GM12874 (cell line): ENCODE results near the gene MYO5B.

ENCODE experiments used
- CTCF ChIP-seq: IDR thresholded peaks from 2 replicates; pipeline ENCODE4 v1.5.1; 2011; ENCODE audit warnings: low read depth, mild to moderate bottlenecking, control low read depth, low read length, moderate library complexity; ENCODE audit not compliant: insufficient read depth

Gene MYO5B

DNA sequence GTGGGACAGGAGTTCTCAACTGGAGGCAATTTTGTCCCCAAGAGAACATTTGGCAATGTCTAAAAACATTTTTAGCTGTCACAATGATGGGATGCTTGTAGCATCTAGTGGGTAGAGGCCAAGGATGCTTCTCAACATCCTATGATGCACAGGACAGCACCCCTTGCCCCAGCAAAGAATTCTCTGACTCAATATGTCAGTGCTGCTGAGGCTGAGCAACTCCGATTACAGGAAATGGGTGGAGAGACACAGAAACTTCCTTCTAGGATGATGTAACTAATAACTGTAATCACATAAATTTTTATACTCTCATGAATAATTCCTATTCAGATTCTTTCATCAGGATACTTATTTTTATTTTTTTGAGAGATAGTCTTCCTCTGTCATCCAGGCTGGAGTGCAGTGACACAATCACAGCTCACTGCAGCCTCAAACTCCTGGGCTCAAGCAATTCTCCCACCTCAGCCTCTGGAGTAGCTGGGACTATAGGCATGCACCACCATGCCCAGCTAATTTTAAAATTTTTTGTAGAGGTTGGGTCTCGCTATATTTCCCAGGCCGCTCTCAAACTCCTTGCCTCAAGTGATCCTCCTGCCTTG lies 261.3 kb downstream of the MYO5B start:
- no peak for TF ChIP-seq CTCF

DNA sequence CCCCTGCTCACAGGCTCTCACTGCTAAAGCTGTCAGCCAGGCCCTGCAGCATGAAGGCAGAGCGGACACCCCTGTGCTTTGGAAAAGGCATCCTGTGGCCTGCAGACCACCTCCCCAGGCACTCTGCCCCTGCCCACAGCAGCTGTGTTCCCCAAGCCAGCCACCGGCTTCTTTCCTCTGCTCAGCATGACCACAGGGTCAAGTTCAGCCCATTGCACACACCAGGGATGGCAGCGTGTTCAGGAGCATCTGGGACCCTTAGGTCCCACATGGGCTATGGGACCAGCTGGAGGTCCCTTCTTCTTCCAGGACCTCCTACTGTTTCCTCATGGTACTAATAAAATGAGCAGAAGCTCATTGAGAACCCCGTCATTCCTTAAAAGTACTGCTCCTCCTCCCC lies 263.2 kb downstream of the MYO5B start:
- TF ChIP-seq CTCF: no peak

GRCh38 chr18:49931179-49931578 lies 263.8 kb downstream of the MYO5B start:
- no peak for TF ChIP-seq CTCF

DNA sequence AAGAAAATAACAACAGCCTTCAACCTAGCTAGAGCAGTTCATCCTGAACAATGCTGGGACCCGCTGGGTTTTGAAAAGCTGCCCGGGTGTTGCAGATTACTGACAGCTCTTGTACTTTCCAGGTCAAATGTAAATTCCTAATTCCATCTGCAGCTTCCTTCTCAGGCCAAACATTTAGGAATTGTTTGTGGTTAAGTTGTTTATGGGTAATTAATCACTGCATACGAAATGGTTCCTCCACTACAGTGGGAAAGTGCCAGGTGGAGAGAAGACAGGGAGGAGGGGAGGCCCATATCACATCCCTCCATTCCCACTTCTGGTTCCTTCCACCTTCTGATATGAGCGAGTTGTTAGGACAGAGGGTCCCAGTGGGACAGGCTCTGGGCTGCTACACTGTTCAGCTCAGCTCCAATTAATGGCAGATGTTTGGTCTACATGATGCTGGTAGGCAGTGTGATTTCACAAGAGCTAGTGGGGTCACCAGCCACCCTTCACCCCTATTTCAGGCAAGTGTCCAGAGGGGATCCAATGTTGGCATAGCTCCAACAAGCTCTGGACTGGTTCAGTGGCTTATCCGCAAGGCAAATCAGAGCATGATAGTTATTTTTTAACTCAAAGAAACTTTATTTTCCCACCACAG lies 268.7 kb downstream of the MYO5B start:
- no peak for TF ChIP-seq CTCF

DNA sequence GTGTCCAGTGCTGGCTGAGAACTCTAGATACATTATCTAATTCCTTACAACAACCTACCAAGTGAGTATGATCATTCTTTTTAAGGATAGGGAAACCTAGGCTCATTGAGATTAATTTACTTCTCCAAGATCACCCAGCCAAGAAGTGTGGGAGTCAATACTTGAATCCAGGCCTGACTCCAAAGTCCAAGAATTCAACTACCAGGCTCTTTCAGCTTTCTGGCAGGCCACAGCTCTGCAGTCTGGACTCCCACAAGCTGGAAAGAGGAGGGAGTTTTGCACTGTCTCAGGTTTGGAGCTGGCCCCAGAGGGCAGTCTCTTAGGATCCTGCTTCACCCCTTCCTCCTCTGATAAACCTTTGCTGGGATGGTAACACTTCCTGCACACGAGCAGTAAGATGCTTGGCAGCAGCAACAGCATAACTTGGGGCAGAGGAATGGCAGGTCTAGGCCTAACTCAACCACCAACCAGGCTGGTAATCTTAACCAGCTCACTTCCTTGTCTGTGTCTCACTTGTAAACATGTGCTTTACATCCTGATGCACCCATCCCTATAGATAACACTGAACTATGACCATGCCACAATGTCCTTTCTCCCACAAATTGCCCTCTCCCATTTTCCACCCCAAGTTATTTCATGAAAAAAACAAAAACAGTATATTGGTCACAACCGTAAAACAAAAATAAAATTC lies 270.5 kb downstream of the MYO5B start:
- no peak for TF ChIP-seq CTCF

DNA sequence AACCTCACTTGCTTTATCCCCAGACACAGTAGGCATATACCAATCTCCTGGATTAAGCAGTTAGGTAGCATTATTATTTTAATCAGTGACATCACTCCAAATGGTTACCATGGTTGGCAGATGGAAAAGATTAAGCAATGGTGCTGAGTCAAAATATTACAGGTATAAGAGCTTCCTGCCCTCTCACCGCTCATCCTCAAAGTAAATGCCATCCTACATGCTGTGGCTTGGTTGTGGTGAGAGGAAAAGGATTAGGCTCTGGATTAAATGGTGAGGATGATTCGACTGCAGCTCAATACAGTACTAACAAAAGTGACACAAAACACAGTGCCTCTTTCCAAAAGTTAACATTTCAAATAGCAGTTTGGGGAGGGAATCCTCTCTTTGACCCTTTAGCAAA lies 272.7 kb downstream of the MYO5B start:
- no peak for TF ChIP-seq CTCF

GRCh38 chr18:49921318-49921985 lies 273.5 kb downstream of the MYO5B start:
- TF ChIP-seq CTCF: no peak
